K562 (cell line): Measurements from ENCODE around the gene SEMA3A. TPM values are rescaled to one million over a fixed set of nuclear protein-coding genes. Genes with fewer than 3 reads are reported as not detected.

Experiments used
- ATAC-seq: fragments of 200-7000 bp; cut with Tn5 transposase; 3 replicates; pipeline ENCODE4 v1.9.1; 2020; ENCODE audit warnings: moderate library complexity
- BruUV-seq: library from RNA; stranded (reverse); fragments of 400-500 nt; replicated peaks from 2 replicates; lab custom pipeline; 2021; lab: Mats Ljungman, UMichigan
- CTCF ChIA-PET: fragments of 300-600 bp; formaldehyde crosslinking; extraction: SDS; loops from one replicate; lab custom pipeline; 2021; ENCODE audit warnings: low intra/inter-chr PET ratio; lab: Yijun Ruan, JAX
- POLR2A ChIA-PET: fragments of 300-600, 350-650 bp; sonication (Branson Sonifier 250); formaldehyde crosslinking; extraction: SDS; loops from one replicate; lab custom pipeline; 2021; ENCODE audit warnings: antibody characterized with exemption, inconsistent platforms; lab: Yijun Ruan, JAX
- DNase-seq, 4 experiments: peaks; one replicate each; pipeline versions ENCODE4 v3.0.0 to v3.0.0-alpha.2; 2011 to 2018; ENCODE audit warnings: low spot score in 3 of 4, mixed read lengths in 3 of 4; ENCODE audit errors: extremely low read depth in 1 of 4
- FAIRE-seq: peaks from 2 replicates; lab custom pipeline; 2011; peaks lifted over from hg19 to GRCh38; lab: Jason Lieb, UNC
- H2AFZ ChIP-seq: 2 replicates; pipeline ENCODE4 v1.6.0; 2011; ENCODE audit warnings: low read depth, low read length, control low read depth, inconsistent platforms
- H3K27ac ChIP-seq: fragments of 200-600 bp; 3 replicates; pipeline ENCODE4 v1.8.0; 2011; ENCODE audit warnings: low read depth, mild to moderate bottlenecking, control low read depth, inconsistent platforms, low read length, moderate library complexity, mixed read lengths; ENCODE audit errors: extremely low read depth
- H3K27me3 ChIP-seq, 2 experiments: fragments of 300-600 bp in 1 of 2; 2 replicates in 1 of 2; 3 replicates in 1 of 2; pipeline versions ENCODE4 v1.6.0 to v1.8.0; 2011; ENCODE audit warnings: inconsistent platforms in 2 of 2, low read length in 2 of 2, mild to moderate bottlenecking in 1 of 2, mixed read lengths in 1 of 2, moderate library complexity in 1 of 2; ENCODE audit not compliant: control insufficient read depth in 2 of 2, insufficient read depth in 2 of 2
- H3K36me3 ChIP-seq: fragments of 300-600 bp; 3 replicates; pipeline ENCODE4 v1.8.0; 2011; ENCODE audit warnings: mild to moderate bottlenecking, low read length, inconsistent platforms; ENCODE audit not compliant: control insufficient read depth, insufficient read depth
- H3K4me1 ChIP-seq, 2 experiments: fragments of 200-600 bp in 1 of 2; replicated peaks in 1 of 2; 2 replicates in 1 of 2; 3 replicates in 1 of 2; pipeline versions ENCODE4 v1.5.1 to v1.8.0; 2011; ENCODE audit warnings: inconsistent platforms in 2 of 2, low read length in 2 of 2, mild to moderate bottlenecking in 1 of 2, mixed read lengths in 1 of 2, moderate library complexity in 1 of 2; ENCODE audit not compliant: control insufficient read depth in 2 of 2, insufficient read depth in 2 of 2
- H3K4me2 ChIP-seq: 2 replicates; pipeline ENCODE4 v1.6.1; 2011; ENCODE audit warnings: low read length, control low read depth, inconsistent platforms, mixed read lengths; ENCODE audit not compliant: insufficient read depth
- H3K4me3 ChIP-seq: fragments of 200-600 bp; sonication (generic), shearing (Covaris generic); 2 replicates; pipeline ENCODE4 v1.5.1; 2016; ENCODE audit warnings: control low read depth, inconsistent platforms
- H3K79me2 ChIP-seq: fragments of 200-600 bp; 3 replicates; pipeline ENCODE4 v1.8.0; 2011; ENCODE audit warnings: low read length, inconsistent platforms; ENCODE audit not compliant: control insufficient read depth, insufficient read depth
- H3K9ac ChIP-seq, 2 experiments: 2 replicates each; pipeline versions ENCODE4 v1.6.0 to v1.6.1; 2011; ENCODE audit warnings: low read depth in 2 of 2, low read length in 2 of 2, control low read depth in 1 of 2, inconsistent platforms in 1 of 2, mild to moderate bottlenecking in 1 of 2, mixed read lengths in 1 of 2; ENCODE audit not compliant: insufficient read depth in 1 of 2
- H3K9me1 ChIP-seq: one replicate; pipeline ENCODE4 v1.6.0; 2011; ENCODE audit warnings: inconsistent platforms, mild to moderate bottlenecking, low read length, moderate library complexity; ENCODE audit not compliant: control insufficient read depth, insufficient read depth
- H3K9me3 ChIP-seq: replicated peaks from 2 replicates; pipeline ENCODE4 v1.5.1; 2011; ENCODE audit warnings: low read depth, low read length, inconsistent platforms; ENCODE audit not compliant: control insufficient read depth, insufficient read depth
- H4K20me1 ChIP-seq: replicated peaks from 2 replicates; pipeline ENCODE4 v1.6.1; 2011; ENCODE audit warnings: low read length, inconsistent platforms, mixed read lengths; ENCODE audit not compliant: control insufficient read depth, insufficient read depth
- EZH2 ChIP-seq: IDR thresholded peaks from 2 replicates; pipeline ENCODE4 v1.6.1; 2012; ENCODE audit warnings: low read depth, mild to moderate bottlenecking, inconsistent platforms, low read length, borderline replicate concordance
- GATA2 ChIP-seq: sonication (generic); formaldehyde crosslinking; IDR thresholded peaks from 2 replicates; pipeline ENCODE4 v1.4.0; 2020; ENCODE audit warnings: mild to moderate bottlenecking, missing genetic modification reagents
- XRCC5 ChIP-seq: fragments of 200-400 bp; formaldehyde crosslinking; IDR thresholded peaks from 2 replicates; pipeline ENCODE4 v1.6.1; 2017; ENCODE audit warnings: low read depth, mild to moderate bottlenecking, low read length
- ZNF282 ChIP-seq: sonication (generic); formaldehyde crosslinking; IDR thresholded peaks from 2 replicates; pipeline ENCODE4 v1.8.1; 2023; ENCODE audit warnings: missing genetic modification reagents
- ZNF75A ChIP-seq: fragments of 450-650 bp; formaldehyde crosslinking; IDR thresholded peaks from 2 replicates; pipeline ENCODE4 v1.4.0; 2020; ENCODE audit warnings: mild to moderate bottlenecking
- ZSCAN29 ChIP-seq: fragments of 450-650 bp; IDR thresholded peaks from 2 replicates; pipeline ENCODE4 v1.6.1; 2017
- WGBS: fragments of 100-300 bp; shearing (Covaris generic); methylation state at CpG from one replicate; pipeline ENCODE4 v1.1.6; 2016; ENCODE audit warnings: low coverage, mixed read lengths; ENCODE audit not compliant: insufficient coverage; ENCODE audit errors: missing lambda C conversion rate; 5-methylcytosine and 5-hydroxymethylcytosine counted together
- in situ Hi-C: fragments of 300-500 bp; cut with MboI; formaldehyde crosslinking; loops from 4 replicates; pipeline ENCODE4 v1.15.0; 2018; ENCODE audit warnings: inconsistent platforms, mixed read lengths
- intact Hi-C: fragments of 100-400 bp; cut with micrococcal nuclease; formaldehyde crosslinking; loops from 2 replicates; pipeline ENCODE4 v1.14.2; 2022
- polyA plus RNA-seq, 8 experiments: library from polyadenylated mRNA; depleted of rRNA in 4 of 8; stranded (reverse) in 5 of 8; unstranded in 3 of 8; fragments of >200 nt; fragmentation: Nextera tagmentation in 2 of 8; fragmentation: Illumina TruSeq in 1 of 8; extraction: Ambion mirVana in 2 of 8; extraction: Trizol in 1 of 8; gene quantifications; 2 replicates each; pipeline versions ENCODE4 v1.2.1 to v1.2.3, GENCODE V29; 2011 to 2014; ENCODE audit warnings: inconsistent platforms in 1 of 8, missing spikeins in 1 of 8
- total RNA-seq, 7 experiments: library from RNA; depleted of rRNA in 6 of 7; stranded (reverse); fragments of >200 nt in 6 of 7; fragmentation: Illumina TruSeq in 2 of 7; extraction: Trizol in 2 of 7; gene quantifications; 2 replicates each; pipeline versions ENCODE4 v1.2.1 to v1.2.3, GENCODE V29; 2011 to 2021; ENCODE audit warnings: low replicate concordance in 1 of 7
- TF ChIP-seq, protein P1 (sequence below): fragments of 250-450 bp; sonication (Bioruptor Pico); IDR thresholded peaks from 2 replicates; pipeline ENCODE4 v1.8.0; 2021; ENCODE audit warnings: moderate library complexity, mild to moderate bottlenecking, inconsistent platforms
- TF ChIP-seq, protein P2 (sequence below): fragments of 250-450 bp; sonication (Bioruptor Pico); IDR thresholded peaks from 2 replicates; pipeline ENCODE4 v1.8.0; 2022; ENCODE audit warnings: inconsistent platforms

The SEMA3A gene
- total and polyA plus RNA-seq, 9 of the 15 experiments (the other 6 are each of a cell fraction or from before 2014, with no cell fraction given) = 0.36 to 3.0 (median 1.1) TPM

DNA sequence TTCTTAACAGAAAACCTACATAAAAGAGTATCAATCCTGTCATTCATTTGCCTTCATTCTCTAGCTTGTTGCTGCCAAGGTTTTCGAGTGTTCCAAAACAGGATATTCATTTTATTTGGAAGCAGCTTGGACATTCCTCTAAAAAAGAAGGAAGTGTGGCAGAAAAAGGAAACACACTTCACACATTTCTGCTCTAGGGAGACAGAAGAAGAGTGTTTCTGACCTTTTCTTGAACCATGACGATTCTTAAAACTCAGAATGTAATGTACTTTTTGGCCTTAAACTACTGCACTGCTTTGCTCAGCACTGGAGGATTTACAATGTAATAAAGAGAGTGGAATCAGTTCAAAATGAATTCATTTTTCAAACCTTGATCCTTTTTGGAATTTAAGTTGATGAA lies 81.3 kb downstream of the SEMA3A start (continued):
- TF ChIP-seq XRCC5 (no peak), EZH2 (no peak), ZNF282 (CRISPR knock-in tag) (no peak)
- TF ChIP-seq, protein P1, sequence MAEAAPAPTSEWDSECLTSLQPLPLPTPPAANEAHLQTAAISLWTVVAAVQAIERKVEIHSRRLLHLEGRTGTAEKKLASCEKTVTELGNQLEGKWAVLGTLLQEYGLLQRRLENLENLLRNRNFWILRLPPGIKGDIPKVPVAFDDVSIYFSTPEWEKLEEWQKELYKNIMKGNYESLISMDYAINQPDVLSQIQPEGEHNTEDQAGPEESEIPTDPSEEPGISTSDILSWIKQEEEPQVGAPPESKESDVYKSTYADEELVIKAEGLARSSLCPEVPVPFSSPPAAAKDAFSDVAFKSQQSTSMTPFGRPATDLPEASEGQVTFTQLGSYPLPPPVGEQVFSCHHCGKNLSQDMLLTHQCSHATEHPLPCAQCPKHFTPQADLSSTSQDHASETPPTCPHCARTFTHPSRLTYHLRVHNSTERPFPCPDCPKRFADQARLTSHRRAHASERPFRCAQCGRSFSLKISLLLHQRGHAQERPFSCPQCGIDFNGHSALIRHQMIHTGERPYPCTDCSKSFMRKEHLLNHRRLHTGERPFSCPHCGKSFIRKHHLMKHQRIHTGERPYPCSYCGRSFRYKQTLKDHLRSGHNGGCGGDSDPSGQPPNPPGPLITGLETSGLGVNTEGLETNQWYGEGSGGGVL (CRISPR knock-in tag) = no peak

DNA sequence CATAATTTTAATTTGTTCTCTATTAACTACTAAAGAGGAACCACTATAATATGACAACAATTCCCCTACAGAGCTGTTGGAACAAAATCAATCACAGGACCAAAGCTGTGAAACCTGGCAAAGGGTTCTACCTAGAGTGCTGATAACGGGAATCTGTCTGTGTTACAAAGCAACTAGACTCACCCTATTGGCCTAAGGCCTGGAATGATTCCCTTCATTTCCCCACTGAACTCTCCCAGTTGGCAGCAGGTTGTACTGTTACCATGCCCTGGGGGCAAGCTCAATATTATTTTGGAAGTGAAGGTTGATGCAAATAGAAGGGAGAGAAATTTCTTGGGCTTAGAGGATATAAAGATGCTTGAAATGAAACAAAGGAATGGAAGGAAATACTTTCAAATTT lies 81.8 kb downstream of the SEMA3A start:
- no peaks in the 10 kb centered on the region for H3K9me3 ChIP-seq
- no peak overlapping the region for H3K27ac ChIP-seq
- ChIA-PET POLR2A (interaction anchor here (1.0 kb wide), 1 partner anchor 10 kb away, joined by 3 read pairs; no protein-coding TSS in a partner anchor), CTCF (no interaction called here)
- intact Hi-C loops = no loop called here
- no peak overlapping the region for H3K4me3 ChIP-seq
- no peaks in the 10 kb centered on the region for H3K79me2 ChIP-seq
- H2AFZ ChIP-seq = no peak overlapping the region
- in situ Hi-C loops = no loop called here
- H3K9me1 ChIP-seq = no peaks in the 10 kb centered on the region
- no peak overlapping the region for H3K4me2 ChIP-seq
- BruUV-seq = no TSS peak
- H3K4me1 ChIP-seq = no peaks in the 10 kb centered on the region
- no peaks in the 10 kb centered on the region for H3K36me3 ChIP-seq
- no peaks in the 10 kb centered on the region for H3K27me3 ChIP-seq
- WGBS = 0% methylated on average over 1 of the region's 1 CpG
- no peak for ATAC-seq
- H4K20me1 ChIP-seq = no peaks in the 10 kb centered on the region
- H3K9ac ChIP-seq = no peak overlapping the region
- DNase-seq = no peak
- TF ChIP-seq GATA2 (CRISPR knock-in tag) (no peak), ZSCAN29 (no peak), ZNF75A (CRISPR knock-in tag) (no peak)
- TF ChIP-seq, protein P2, sequence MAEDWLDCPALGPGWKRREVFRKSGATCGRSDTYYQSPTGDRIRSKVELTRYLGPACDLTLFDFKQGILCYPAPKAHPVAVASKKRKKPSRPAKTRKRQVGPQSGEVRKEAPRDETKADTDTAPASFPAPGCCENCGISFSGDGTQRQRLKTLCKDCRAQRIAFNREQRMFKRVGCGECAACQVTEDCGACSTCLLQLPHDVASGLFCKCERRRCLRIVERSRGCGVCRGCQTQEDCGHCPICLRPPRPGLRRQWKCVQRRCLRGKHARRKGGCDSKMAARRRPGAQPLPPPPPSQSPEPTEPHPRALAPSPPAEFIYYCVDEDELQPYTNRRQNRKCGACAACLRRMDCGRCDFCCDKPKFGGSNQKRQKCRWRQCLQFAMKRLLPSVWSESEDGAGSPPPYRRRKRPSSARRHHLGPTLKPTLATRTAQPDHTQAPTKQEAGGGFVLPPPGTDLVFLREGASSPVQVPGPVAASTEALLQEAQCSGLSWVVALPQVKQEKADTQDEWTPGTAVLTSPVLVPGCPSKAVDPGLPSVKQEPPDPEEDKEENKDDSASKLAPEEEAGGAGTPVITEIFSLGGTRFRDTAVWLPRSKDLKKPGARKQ (CRISPR knock-in tag) = no peak
- FAIRE-seq = no peak
